Measurements from ENCODE around the gene MPEG1.

GRCh38 chr11:59201353-59201752, 11.4 kb downstream of the MPEG1 start:
- no peak for TF ChIP-seq CSRNP3 (CRISPR knock-in tag; IDR thresholded peaks at IDR 0.05)
- no peak for TF ChIP-seq PPARA (CRISPR knock-in tag; IDR thresholded peaks at IDR 0.05; ENCODE audit: borderline replicate concordance)
- no peak for TF ChIP-seq ZNF565 (CRISPR knock-in tag; conservative IDR thresholded peaks at IDR 0.05; ENCODE audit: low read depth)
- no peak for TF ChIP-seq ZC3H10 (CRISPR knock-in tag; IDR thresholded peaks at IDR 0.05)
- no peak for TF ChIP-seq PATZ1 (CRISPR knock-in tag; IDR thresholded peaks at IDR 0.05; ENCODE audit: borderline replicate concordance)
- TF ChIP-seq ARNTL (CRISPR knock-in tag; IDR thresholded peaks at IDR 0.05; ENCODE audit: borderline replicate concordance, low read depth) = no peak

Data from SK-N-SH treated with all-trans-retinoic acid at 6 μM for 48 hours (cell line).